ENCODE results near the gene PLXNA4.

PLXNA4 gene

GRCh38 chr7:132564849-132565248, 11.4 kb downstream of the PLXNA4 start:
- no peak for DNase-seq

GRCh38 chr7:132564090-132564489, 12.2 kb downstream of the PLXNA4 start:
- DNase-seq: no peak

GRCh38 chr7:132562690-132563089, 13.6 kb downstream of the PLXNA4 start:
- no peak for DNase-seq

- no peak for DNase-seq
Measured at GRCh38 chr7:132561763-132562162, 14.5 kb downstream of the PLXNA4 start.

- DNase-seq: no peak
Measured at GRCh38 chr7:132560825-132561529, 15.3 kb downstream of the PLXNA4 start.

- DNase-seq: no peak
Measured at GRCh38 chr7:132560105-132560504, 16.2 kb downstream of the PLXNA4 start.

- no peak for DNase-seq
Measured at GRCh38 chr7:132558815-132559214, 17.5 kb downstream of the PLXNA4 start.

- DNase-seq: peak; percentile 26
Measured at GRCh38 chr7:132557489-132558044, 18.7 kb downstream of the PLXNA4 start.

- no peak for DNase-seq
Measured at GRCh38 chr7:132554446-132554845, 21.8 kb downstream of the PLXNA4 start.

GRCh38 chr7:132553031-132553430, 23.2 kb downstream of the PLXNA4 start:
- no peak for DNase-seq

- DNase-seq: no peak
Measured at GRCh38 chr7:132551886-132552285, 24.4 kb downstream of the PLXNA4 start.

GRCh38 chr7:132551439-132551838, 24.8 kb downstream of the PLXNA4 start:
- DNase-seq: no peak

GRCh38 chr7:132548489-132549078, 27.7 kb downstream of the PLXNA4 start:
- DNase-seq: peak; percentile 70

GRCh38 chr7:132547821-132548220, 28.4 kb downstream of the PLXNA4 start:
- DNase-seq: no peak

- no peak for DNase-seq
Measured at GRCh38 chr7:132546366-132547127, 29.7 kb downstream of the PLXNA4 start.

GRCh38 chr7:132545756-132546155, 30.5 kb downstream of the PLXNA4 start:
- no peak for DNase-seq

- DNase-seq: no peak
Measured at GRCh38 chr7:132544999-132545398, 31.3 kb downstream of the PLXNA4 start.

- DNase-seq: no peak
Measured at GRCh38 chr7:132544025-132544424, 32.2 kb downstream of the PLXNA4 start.

GRCh38 chr7:132542895-132543294, 33.4 kb downstream of the PLXNA4 start:
- DNase-seq: no peak

GRCh38 chr7:132541656-132542055, 34.6 kb downstream of the PLXNA4 start:
- no peak for DNase-seq

- DNase-seq: no peak
Measured at GRCh38 chr7:132537456-132538145, 38.7 kb downstream of the PLXNA4 start.

GRCh38 chr7:132536654-132537395, 39.4 kb downstream of the PLXNA4 start:
- peak; percentile 65 for DNase-seq
